ENCODE results near the gene P2RX1. TPM values are rescaled to one million over a fixed set of nuclear protein-coding genes. Genes with fewer than 3 reads are reported as not detected.
A peak's percentile ranks its signal among the peaks of the same experiment; 100 is the strongest.

The P2RX1 gene
- total and polyA plus RNA-seq, 2 donors (not counting 1 experiment from before 2014, with no cell fraction given): 25.7 to 84.7 TPM

DNA sequence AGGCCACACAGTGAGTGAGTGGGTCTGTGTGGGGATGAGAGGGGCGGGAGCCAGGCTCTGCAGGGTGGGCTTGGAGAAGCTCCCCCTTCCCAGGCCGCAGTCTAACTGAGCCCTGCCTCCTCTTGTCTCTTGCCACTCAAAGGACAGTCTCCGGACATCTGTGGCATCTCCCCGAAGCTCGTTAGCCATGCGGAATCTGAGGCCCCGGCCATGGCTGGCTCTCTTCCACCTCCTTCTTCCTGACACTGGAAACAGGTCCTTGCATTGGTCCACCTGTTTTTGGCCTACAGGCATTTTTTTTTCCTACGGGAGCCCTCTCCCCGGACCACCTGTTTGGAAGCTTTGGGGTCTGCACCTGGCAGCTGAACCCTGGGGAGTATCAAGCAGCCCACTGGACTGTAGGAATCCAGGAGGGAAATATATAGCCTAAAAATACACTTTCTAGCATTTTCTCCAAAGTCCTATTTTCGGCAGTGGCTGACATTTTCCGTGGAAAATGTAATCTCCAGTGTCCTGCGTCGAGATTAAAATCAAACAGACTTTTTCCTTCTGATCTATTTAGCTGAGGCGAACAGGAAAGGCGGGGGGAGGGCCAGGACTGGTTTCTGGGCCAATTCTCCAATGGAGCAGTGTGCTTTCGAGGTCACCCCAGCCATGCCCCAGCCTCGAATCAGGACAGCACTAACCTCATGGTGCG is 38.9 kb upstream of the P2RX1 start:
- Histone ChIP-seq H3K9ac (ENCODE audit: low read length) (no peak overlapping the region), H3K79me2 (ENCODE audit: control insufficient read depth, insufficient read depth, low read length) (peaks cover 92% of the 10 kb centered on the region), H3K36me3 (replicated peaks in 1 of 2; ENCODE audit: control extremely low read depth in 1 of 2, control insufficient read depth in 1 of 2, extremely low read depth in 1 of 2, insufficient read depth in 2 of 2, low read length in 1 of 2) (peaks cover 0 to 84% of the 10 kb centered on the region in 2 experiments), H3K27me3 (replicated peaks in 1 of 4; ENCODE audit: control extremely low read depth in 1 of 4, control insufficient read depth in 3 of 4, insufficient read depth in 4 of 4, low read length in 3 of 4) (no peaks in the 10 kb centered on the region), H3K9me3 (ENCODE audit: control extremely low read depth in 1 of 3, control insufficient read depth in 2 of 3, insufficient read depth in 1 of 3, low read length in 2 of 3) (no peaks in the 10 kb centered on the region), H4K20me1 (ENCODE audit: control insufficient read depth, insufficient read depth, low read length, poor library complexity, severe bottlenecking) (peaks cover 94% of the 10 kb centered on the region), H3K4me2 (replicated peaks; ENCODE audit: low read depth, low read length, poor library complexity, severe bottlenecking) (no peak overlapping the region), H2AFZ (ENCODE audit: insufficient read depth, low read depth, low read length, poor library complexity, severe bottlenecking) (no peak overlapping the region), H3K4me3 (ENCODE audit: control extremely low read depth in 1 of 5, extremely low read depth in 1 of 5, insufficient read depth in 1 of 5, low read depth in 2 of 5, low read length in 4 of 5) (no peak overlapping the region), H3K4me1 (ENCODE audit: control insufficient read depth in 2 of 2, insufficient read depth in 2 of 2, low read length in 2 of 2) (peaks cover 30 to 51% of the 10 kb centered on the region in 2 donors), H3K27ac (ENCODE audit: low read length in 2 of 2) (peak overlapping the region in 1 of 2 donors; percentile 50)
- no peak overlapping the region for H3K27ac Mint-ChIP-seq
- intact Hi-C loops (cut with micrococcal nuclease): no loop called here
- H3K9me3 Mint-ChIP-seq (ENCODE audit: insufficient read depth): no peaks in the 10 kb centered on the region
- ChIA-PET POLR2A (interaction anchor here (0.7 to 1.0 kb wide), 2 partner anchors 17 to 50 kb away, joined by 3 to 9 read pairs; no protein-coding TSS in a partner anchor), CTCF (interaction anchor here (1.1 to 2.3 kb wide), 3 partner anchors 10 to 109 kb away, joined by 3 to 12 read pairs (median 5); partner anchors contain the start of gene NCBP3)
- TF ChIP-seq, protein P1, sequence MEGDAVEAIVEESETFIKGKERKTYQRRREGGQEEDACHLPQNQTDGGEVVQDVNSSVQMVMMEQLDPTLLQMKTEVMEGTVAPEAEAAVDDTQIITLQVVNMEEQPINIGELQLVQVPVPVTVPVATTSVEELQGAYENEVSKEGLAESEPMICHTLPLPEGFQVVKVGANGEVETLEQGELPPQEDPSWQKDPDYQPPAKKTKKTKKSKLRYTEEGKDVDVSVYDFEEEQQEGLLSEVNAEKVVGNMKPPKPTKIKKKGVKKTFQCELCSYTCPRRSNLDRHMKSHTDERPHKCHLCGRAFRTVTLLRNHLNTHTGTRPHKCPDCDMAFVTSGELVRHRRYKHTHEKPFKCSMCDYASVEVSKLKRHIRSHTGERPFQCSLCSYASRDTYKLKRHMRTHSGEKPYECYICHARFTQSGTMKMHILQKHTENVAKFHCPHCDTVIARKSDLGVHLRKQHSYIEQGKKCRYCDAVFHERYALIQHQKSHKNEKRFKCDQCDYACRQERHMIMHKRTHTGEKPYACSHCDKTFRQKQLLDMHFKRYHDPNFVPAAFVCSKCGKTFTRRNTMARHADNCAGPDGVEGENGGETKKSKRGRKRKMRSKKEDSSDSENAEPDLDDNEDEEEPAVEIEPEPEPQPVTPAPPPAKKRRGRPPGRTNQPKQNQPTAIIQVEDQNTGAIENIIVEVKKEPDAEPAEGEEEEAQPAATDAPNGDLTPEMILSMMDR (IDR thresholded peaks at IDR 0.05): no peak
- no peak for TF ChIP-seq EZH2 (IDR thresholded peaks at IDR 0.05; ENCODE audit: borderline replicate concordance, insufficient read depth, low read depth, low read length, poor library complexity, severe bottlenecking)
- H3K4me3 Mint-ChIP-seq: no peak overlapping the region
- peaks cover 41% of the 10 kb centered on the region for H3K4me1 Mint-ChIP-seq
- DNase-seq (no peak), ATAC-seq (ENCODE audit: low read depth) (no peak)
- H3K27me3 Mint-ChIP-seq: no peaks in the 10 kb centered on the region
- 88% methylated on average over 13 of the region's 18 CpGs for WGBS (ENCODE audit: insufficient coverage)

DNA sequence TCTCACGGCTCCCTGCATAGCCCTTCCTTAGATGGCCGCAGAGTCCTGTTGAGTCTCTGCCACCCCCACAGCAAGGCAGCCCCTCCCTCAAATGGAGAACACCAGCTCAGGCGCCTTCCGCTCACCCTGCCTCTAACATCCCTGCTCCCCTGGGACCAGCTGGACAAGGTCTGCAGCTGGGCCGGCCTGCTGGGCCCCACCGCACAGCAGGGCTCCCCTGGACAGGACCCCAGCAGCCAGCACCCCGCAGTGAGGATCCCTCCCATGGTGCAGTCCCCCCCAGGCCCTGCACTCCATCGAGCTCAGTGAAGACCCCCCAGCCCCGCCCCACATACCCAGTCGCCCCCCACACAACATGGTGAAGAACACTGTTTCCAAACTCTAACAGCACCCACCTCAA is 37.8 kb upstream of the P2RX1 start:
- peaks cover 94% of the 10 kb centered on the region for H4K20me1 ChIP-seq (ENCODE audit: control insufficient read depth, insufficient read depth, low read length, poor library complexity, severe bottlenecking)
- ATAC-seq (ENCODE audit: low read depth) (no peak), DNase-seq (no peak)
- POLR2A ChIA-PET: interaction anchor here (0.7 kb wide), 1 partner anchor 49 kb away, joined by 9 read pairs; no protein-coding TSS in a partner anchor
- peaks cover 90% of the 10 kb centered on the region for H3K79me2 ChIP-seq (ENCODE audit: control insufficient read depth, insufficient read depth, low read length)
- Mint-ChIP-seq H3K4me1 (peaks cover 30% of the 10 kb centered on the region), H3K4me3 (no peak overlapping the region), H3K27ac (no peak overlapping the region), H3K27me3 (no peaks in the 10 kb centered on the region), H3K9me3 (ENCODE audit: insufficient read depth) (no peaks in the 10 kb centered on the region)
- peaks cover 0 to 82% of the 10 kb centered on the region in 2 experiments for H3K36me3 ChIP-seq (replicated peaks in 1 of 2; ENCODE audit: control extremely low read depth in 1 of 2, control insufficient read depth in 1 of 2, extremely low read depth in 1 of 2, insufficient read depth in 2 of 2, low read length in 1 of 2)
- WGBS (ENCODE audit: insufficient coverage): 100% methylated on average over 5 of the region's 10 CpGs
- peaks cover 20 to 41% of the 10 kb centered on the region in 2 donors for H3K4me1 ChIP-seq (ENCODE audit: control insufficient read depth in 2 of 2, insufficient read depth in 2 of 2, low read length in 2 of 2)
- CTCF ChIA-PET: interaction anchor here (1.3 kb wide), 1 partner anchor 11 kb away, joined by 3 read pairs; no protein-coding TSS in a partner anchor
- intact Hi-C loops (cut with micrococcal nuclease): no loop called here
- no peak overlapping the region for H3K27ac ChIP-seq (ENCODE audit: low read length in 2 of 2)
- H3K9ac ChIP-seq (ENCODE audit: low read length): no peak overlapping the region
- TF ChIP-seq, protein P1 (IDR thresholded peaks at IDR 0.05): no peak
- TF ChIP-seq EZH2 (IDR thresholded peaks at IDR 0.05; ENCODE audit: borderline replicate concordance, insufficient read depth, low read depth, low read length, poor library complexity, severe bottlenecking): no peak
- no peak overlapping the region for H3K4me3 ChIP-seq (ENCODE audit: control extremely low read depth in 1 of 5, extremely low read depth in 1 of 5, insufficient read depth in 1 of 5, low read depth in 2 of 5, low read length in 4 of 5)
- no peak overlapping the region for H2AFZ ChIP-seq (ENCODE audit: insufficient read depth, low read depth, low read length, poor library complexity, severe bottlenecking)
- no peaks in the 10 kb centered on the region for H3K9me3 ChIP-seq (ENCODE audit: control extremely low read depth in 1 of 3, control insufficient read depth in 2 of 3, insufficient read depth in 1 of 3, low read length in 2 of 3)
- H3K27me3 ChIP-seq (replicated peaks in 1 of 4; ENCODE audit: control extremely low read depth in 1 of 4, control insufficient read depth in 3 of 4, insufficient read depth in 4 of 4, low read length in 3 of 4): no peaks in the 10 kb centered on the region
- no peak overlapping the region for H3K4me2 ChIP-seq (replicated peaks; ENCODE audit: low read depth, low read length, poor library complexity, severe bottlenecking)
